Effector memory CD8-positive, alpha-beta T cell (primary cell): ENCODE measurements around the gene ARSJ.

Source experiments
- ATAC-seq: fragments of 150-1000 bp; cut with Tn5 transposase; replicated peaks from 2 replicates; pipeline ENCODE4 v1.10.0; 2021; ENCODE audit warnings: mild to moderate bottlenecking, moderate library complexity
- DNase-seq, 3 experiments: peaks; one replicate each; pipeline ENCODE4 v3.0.0; 2021
- H3K27ac Mint-ChIP-seq, 2 donors: one replicate each; pipeline ENCODE4 v1.8.0; 2022; ENCODE audit warnings: mild to moderate bottlenecking in 2 of 2, mixed read lengths in 2 of 2, moderate library complexity in 2 of 2
- H3K27me3 Mint-ChIP-seq, 2 donors: one replicate each; pipeline ENCODE4 v1.8.0; 2022; ENCODE audit warnings: mixed read lengths in 2 of 2
- H3K36me3 Mint-ChIP-seq: one replicate; pipeline ENCODE4 v1.8.0; 2022; ENCODE audit warnings: mild to moderate bottlenecking, moderate library complexity, mixed read lengths; ENCODE audit not compliant: insufficient read depth
- H3K4me1 Mint-ChIP-seq, 2 donors: one replicate each; pipeline ENCODE4 v1.8.0; 2022; ENCODE audit warnings: low read depth in 2 of 2, mixed read lengths in 2 of 2
- H3K4me3 Mint-ChIP-seq, 2 donors: one replicate each; pipeline ENCODE4 v1.8.0; 2022; ENCODE audit warnings: mild to moderate bottlenecking in 2 of 2, mixed read lengths in 2 of 2, moderate library complexity in 2 of 2
- H3K9me3 Mint-ChIP-seq, 2 donors: one replicate each; pipeline ENCODE4 v1.8.0; 2022; ENCODE audit warnings: mixed read lengths in 2 of 2

ARSJ gene

DNA sequence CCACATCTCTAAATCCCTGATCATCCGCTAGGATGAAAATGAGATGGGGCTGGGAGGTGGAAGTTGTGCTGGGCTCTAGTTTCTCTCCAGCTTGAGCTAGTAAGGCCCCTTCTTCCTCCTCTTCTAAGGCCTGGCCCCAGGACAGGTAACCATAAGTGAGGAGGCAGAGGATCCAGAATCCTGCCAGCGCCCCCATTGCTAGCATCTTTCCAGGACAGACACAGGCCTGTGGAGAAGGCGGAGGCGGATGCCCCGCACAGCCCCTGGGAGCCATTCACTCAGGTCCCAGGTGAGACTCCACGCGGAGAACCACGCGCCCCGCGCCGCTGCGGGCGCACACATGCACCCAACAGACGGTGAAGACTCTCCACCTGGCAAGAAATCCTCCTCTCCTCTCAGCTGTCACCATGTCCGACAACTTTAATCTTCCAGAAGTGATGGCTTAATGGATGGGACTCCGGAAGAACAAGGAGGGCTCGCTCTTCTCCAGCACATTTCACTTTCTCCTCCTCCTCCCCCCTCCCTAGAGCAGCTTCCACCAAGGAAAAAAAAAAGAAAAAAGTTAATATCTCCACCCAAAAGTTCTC lies 793 bp downstream of the ARSJ start:
- no peak for ATAC-seq
- H3K9me3 Mint-ChIP-seq: peaks cover 0 to 1% of the 10 kb centered on the region in 2 donors
- peak overlapping the region; percentile 76 to 85 for H3K4me3 Mint-ChIP-seq
- DNase-seq: no peak
- H3K36me3 Mint-ChIP-seq: no peaks in the 10 kb centered on the region
- H3K27ac Mint-ChIP-seq: peak overlapping the region in 1 of 2 donors; percentile 79
- peaks cover 11 to 12% of the 10 kb centered on the region in 2 donors for H3K4me1 Mint-ChIP-seq
- H3K27me3 Mint-ChIP-seq: peaks cover 53 to 64% of the 10 kb centered on the region in 2 donors

DNA sequence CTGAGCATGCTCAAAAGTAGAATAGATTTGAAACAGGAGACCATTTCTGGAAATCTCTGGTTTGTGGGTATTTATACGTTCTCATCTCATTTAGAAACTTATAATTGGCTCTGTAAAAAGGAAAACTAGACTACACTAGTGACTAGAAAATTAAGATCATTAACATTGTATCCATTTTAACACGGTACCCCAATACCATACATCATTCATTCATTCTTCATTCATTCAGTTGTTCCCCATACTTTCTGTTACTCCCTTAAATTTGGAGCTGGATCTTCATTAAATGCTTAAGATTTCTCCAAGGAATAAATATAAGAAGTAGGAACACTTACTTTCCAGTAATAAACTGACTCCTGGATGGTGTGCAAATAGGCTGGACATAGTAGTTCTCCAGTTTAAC lies 1.3 kb downstream of the ARSJ start:
- DNase-seq (no peak), ATAC-seq (no peak)
- Mint-ChIP-seq H3K27ac (peak overlapping the region in 1 of 2 donors; percentile 79), H3K36me3 (no peaks in the 10 kb centered on the region), H3K27me3 (peaks cover 57 to 64% of the 10 kb centered on the region in 2 donors), H3K4me1 (peaks cover 11 to 12% of the 10 kb centered on the region in 2 donors), H3K9me3 (peaks cover 0 to 1% of the 10 kb centered on the region in 2 donors), H3K4me3 (no peak overlapping the region)

DNA sequence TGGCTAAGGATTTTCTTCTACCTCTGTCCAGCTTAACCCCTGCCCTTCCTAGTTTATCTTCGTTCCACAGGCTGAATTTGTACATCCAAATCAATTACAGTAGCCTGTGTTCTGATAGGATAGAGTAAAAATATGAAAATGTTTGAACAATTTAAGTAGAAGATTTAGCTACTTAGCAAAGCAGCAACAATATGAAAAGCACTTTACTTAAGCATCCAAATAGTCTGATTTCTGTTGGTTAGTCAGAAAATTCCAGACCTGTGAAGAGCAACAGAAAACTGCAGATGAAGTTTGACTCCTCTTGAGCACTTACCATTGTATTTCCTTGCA lies 2.0 kb downstream of the ARSJ start:
- Mint-ChIP-seq H3K4me3 (no peak overlapping the region), H3K9me3 (peaks cover 0 to 1% of the 10 kb centered on the region in 2 donors), H3K36me3 (no peaks in the 10 kb centered on the region), H3K27me3 (peaks cover 52 to 64% of the 10 kb centered on the region in 2 donors), H3K27ac (no peak overlapping the region), H3K4me1 (peaks cover 11 to 12% of the 10 kb centered on the region in 2 donors)
- no peak for ATAC-seq
- no peak for DNase-seq

DNA sequence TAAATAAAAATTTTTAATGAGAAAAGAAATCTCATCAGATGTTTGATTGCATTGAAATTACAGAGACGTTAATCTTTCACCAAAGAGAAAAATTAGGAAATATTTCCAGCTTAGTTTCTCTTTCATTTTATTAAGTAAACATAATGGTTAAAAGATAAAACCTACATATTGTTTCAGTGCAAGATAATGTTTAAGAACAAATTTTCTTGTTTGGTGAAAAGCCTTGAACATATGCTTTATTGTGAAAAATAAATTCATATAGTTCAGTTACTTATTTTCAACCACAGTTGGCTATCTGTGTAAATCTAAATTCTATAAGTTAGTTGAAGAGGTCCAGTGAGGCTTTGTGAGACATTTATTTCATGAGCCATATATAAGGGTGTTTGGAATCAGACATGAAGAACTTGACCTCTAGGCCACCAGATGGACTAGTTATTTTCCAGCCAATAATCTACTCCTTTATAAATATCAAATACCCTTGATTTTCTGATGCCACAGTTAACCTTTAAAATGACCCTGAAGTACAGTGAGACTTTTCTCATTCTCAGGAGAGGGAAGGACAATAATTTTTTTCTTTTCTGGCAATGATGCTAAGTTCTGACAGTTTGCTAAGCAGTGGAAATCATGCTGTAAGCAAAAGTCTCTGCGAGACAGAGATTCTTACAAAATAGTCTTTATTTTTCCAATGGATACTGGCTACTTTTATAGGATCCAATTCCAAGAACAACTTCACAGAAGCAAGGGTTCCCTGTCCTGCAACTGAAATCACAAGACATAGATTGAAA lies 2.5 kb downstream of the ARSJ start:
- Mint-ChIP-seq H3K4me1 (peaks cover 11 to 12% of the 10 kb centered on the region in 2 donors), H3K27me3 (peaks cover 46 to 66% of the 10 kb centered on the region in 2 donors), H3K4me3 (no peak overlapping the region), H3K36me3 (no peaks in the 10 kb centered on the region), H3K27ac (no peak overlapping the region), H3K9me3 (peaks cover 0 to 1% of the 10 kb centered on the region in 2 donors)
- DNase-seq (no peak), ATAC-seq (no peak)

DNA sequence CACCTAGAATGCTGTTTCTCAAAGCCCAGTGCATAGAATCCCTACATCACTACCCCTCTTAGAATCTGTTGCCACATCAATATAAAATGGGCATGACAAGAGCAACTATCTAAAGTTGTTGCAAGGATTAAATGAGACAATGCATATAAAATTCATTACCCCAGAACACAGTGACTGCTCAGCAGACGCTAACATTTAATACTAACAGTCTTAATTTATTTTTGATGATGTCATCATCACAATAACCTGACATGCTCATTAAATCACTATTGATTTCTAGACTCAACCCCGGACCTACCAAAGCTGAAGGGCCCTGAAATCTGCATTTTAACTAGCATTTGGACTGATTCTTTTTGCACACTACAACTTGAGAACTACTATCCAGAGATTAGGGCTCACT lies 3.9 kb downstream of the ARSJ start:
- H3K9me3 Mint-ChIP-seq: peaks cover 0 to 1% of the 10 kb centered on the region in 2 donors
- H3K27ac Mint-ChIP-seq: no peak overlapping the region
- no peak for DNase-seq
- ATAC-seq: no peak
- H3K36me3 Mint-ChIP-seq: no peaks in the 10 kb centered on the region
- no peak overlapping the region for H3K4me3 Mint-ChIP-seq
- H3K27me3 Mint-ChIP-seq: peaks cover 33 to 52% of the 10 kb centered on the region in 2 donors
- peaks cover 11 to 12% of the 10 kb centered on the region in 2 donors for H3K4me1 Mint-ChIP-seq

DNA sequence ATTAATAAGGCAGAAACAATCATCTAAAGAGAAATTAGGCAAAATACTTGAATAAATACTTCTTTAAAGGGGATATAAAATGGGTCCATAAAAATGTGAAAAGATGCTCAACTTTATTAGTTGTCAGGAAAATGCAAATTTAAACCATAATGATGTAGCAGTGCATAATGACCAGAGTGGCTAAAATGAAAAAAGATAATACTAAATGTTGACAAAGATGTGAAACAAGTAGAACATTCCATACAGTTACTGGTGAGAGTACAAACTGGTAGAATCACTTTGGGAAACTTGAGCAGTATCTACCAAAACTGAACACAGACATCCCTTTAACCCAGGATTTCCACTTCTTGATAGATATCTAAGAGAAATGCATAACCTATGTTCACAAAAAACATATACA lies 5.0 kb downstream of the ARSJ start:
- Mint-ChIP-seq H3K36me3 (no peaks in the 10 kb centered on the region), H3K27me3 (peaks cover 22 to 49% of the 10 kb centered on the region in 2 donors), H3K4me3 (no peak overlapping the region), H3K9me3 (peaks cover 0 to 1% of the 10 kb centered on the region in 2 donors), H3K27ac (no peak overlapping the region), H3K4me1 (peaks cover 2 to 3% of the 10 kb centered on the region in 2 donors)
- DNase-seq (no peak), ATAC-seq (no peak)

DNA sequence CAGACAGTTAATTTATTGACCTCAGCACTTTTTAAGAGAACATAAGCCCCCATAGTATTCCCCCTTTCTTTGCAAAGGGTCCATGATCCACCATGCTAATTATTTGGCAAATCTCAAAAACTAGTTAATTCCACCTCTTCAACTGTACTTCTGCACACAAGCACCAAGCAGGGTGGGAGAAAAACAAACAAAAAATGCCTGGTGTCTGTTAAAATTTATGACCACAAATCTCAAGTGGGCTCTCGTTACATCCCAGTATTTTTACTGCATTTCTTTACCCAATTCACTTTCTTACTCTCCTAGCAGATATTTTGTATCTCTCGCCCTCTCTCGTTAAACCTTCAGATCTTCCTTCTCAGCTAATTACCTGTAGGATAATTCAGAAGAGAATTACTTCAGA lies 6.1 kb downstream of the ARSJ start:
- H3K9me3 Mint-ChIP-seq: peaks cover 0 to 1% of the 10 kb centered on the region in 2 donors
- no peak overlapping the region for H3K27ac Mint-ChIP-seq
- no peaks in the 10 kb centered on the region for H3K4me1 Mint-ChIP-seq
- no peak for DNase-seq
- no peak for ATAC-seq
- no peak overlapping the region for H3K4me3 Mint-ChIP-seq
- no peaks in the 10 kb centered on the region for H3K36me3 Mint-ChIP-seq
- H3K27me3 Mint-ChIP-seq: peaks cover 12 to 41% of the 10 kb centered on the region in 2 donors

DNA sequence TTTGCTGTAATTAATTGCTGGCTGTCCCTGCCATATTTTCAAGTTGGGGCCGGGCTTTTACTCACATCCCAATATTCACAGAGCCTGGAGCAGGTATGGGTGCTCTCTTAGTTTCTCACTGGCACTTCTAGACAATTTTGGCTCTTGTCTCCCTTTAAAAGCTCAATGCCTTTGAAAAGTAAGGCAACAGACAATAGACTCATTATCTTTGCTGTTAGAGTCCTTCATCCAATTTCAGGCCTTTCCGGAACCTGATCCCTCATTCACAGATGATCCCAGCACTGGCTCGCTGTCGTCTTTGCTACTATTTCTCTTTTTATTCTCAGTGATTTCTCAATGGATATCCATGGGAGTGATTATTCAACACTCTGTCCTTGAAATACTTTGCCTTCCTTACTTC lies 6.7 kb downstream of the ARSJ start:
- DNase-seq (no peak), ATAC-seq (no peak)
- Mint-ChIP-seq H3K27me3 (peaks cover 12 to 44% of the 10 kb centered on the region in 2 donors), H3K36me3 (no peaks in the 10 kb centered on the region), H3K4me3 (no peak overlapping the region), H3K9me3 (peaks cover 0 to 1% of the 10 kb centered on the region in 2 donors), H3K27ac (no peak overlapping the region), H3K4me1 (no peaks in the 10 kb centered on the region)

DNA sequence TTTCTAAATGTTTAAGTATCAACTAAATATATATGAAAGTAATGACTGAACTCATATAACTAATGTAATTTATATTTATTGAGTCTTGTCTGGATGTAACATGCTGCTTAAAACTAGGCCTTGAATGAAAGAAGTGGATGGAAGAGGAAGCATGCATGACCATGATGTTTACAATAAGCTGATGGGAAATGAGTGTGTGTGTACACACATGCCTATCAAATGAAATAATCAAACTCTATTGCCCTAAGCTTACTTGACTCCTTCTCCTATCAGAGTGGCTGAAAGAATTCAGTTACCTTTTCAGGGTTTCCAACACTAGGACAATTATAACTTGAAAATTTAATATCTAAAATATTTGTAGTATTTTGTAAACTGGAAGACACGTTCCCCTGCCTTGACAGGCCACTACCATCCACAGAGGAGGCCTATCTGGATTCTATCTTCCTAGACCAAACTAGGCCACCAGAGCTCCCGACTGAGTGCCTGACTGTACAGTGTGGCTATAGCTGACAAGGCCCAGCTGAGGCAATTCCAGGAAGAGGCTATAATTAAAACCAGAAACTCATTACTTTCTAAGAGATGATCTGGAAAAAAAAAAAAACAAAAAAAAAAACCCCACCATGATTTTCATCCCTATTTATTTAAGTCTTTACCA lies 7.6 kb downstream of the ARSJ start:
- Mint-ChIP-seq H3K4me3 (no peak overlapping the region), H3K4me1 (no peaks in the 10 kb centered on the region), H3K27ac (no peak overlapping the region), H3K36me3 (no peaks in the 10 kb centered on the region), H3K9me3 (peaks cover 0 to 1% of the 10 kb centered on the region in 2 donors), H3K27me3 (peaks cover 12 to 44% of the 10 kb centered on the region in 2 donors)
- DNase-seq (no peak), ATAC-seq (no peak)

DNA sequence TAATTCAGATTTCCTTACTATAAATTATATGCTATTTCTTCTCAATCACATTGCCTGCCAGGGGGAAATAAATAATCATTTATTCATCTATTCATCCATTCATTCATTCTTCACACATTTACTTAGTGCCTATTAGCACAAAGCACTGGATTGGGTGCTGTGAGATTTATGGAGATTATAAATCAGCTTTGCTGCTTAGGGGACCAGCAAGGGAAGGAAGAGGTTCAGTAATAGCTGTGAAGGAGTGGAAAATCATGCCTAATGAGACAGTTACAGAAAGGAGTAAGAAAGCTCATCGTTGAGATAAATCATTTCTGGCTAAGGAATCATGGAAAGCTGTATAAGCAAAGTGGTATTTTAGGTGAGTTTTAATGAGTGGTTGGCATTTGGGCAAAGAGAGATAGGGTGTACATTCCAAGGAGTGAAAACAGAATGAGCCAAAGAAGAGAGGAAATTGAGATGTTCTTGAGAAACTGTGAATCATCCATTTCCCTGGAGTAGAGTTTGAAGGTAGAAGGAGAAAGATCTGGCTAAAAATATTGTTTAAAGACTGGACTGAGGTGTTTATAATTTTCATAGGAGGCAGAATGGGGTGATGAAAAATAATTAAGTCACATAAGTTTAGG lies 9.6 kb downstream of the ARSJ start:
- no peak for ATAC-seq
- Mint-ChIP-seq H3K36me3 (no peaks in the 10 kb centered on the region), H3K27me3 (peaks cover 12 to 38% of the 10 kb centered on the region in 2 donors), H3K4me1 (no peaks in the 10 kb centered on the region), H3K9me3 (peaks cover 0 to 1% of the 10 kb centered on the region in 2 donors), H3K4me3 (no peak overlapping the region), H3K27ac (no peak overlapping the region)
- DNase-seq: no peak

DNA sequence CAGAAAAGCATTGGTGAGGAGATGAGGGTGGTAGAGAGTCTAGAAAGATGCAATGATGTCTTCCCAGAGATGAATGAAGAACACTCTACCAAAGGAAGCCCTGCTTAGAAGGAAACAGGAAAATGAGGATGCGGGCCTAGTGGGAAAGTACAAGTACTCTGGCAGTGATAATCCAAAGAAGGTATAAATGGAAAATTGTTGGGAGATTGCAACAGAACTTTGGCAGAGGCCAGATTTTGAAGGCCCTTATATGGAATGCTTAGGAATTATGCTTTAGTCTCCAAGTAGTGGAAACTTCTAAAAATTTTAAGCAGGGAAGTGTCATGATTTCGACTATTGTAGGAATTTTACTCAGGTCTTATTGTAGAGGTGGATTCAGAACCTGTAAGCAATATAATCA lies 11.0 kb downstream of the ARSJ start:
- ATAC-seq: no peak
- DNase-seq: no peak
- Mint-ChIP-seq H3K4me3 (no peak overlapping the region), H3K36me3 (no peaks in the 10 kb centered on the region), H3K27me3 (peaks cover 5 to 33% of the 10 kb centered on the region in 2 donors), H3K27ac (no peak overlapping the region), H3K9me3 (no peaks in the 10 kb centered on the region), H3K4me1 (no peaks in the 10 kb centered on the region)

DNA sequence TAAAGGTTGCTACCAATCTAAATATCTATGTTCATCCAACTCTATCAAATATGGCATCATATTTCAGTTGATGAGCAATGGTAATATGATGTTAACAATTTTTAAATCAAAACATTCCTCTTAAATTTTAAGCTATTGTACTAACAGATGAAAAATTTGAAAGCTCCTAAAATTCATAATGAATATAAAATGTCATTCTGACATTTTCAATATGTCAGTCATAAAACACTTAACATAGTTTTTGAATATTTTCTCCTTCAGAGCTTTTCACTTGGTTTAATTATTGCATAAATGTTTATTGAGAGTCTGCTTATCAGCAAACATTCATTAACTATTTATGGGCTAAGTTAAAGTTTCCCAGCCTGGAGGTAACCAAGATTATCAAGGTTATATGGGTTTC lies 11.8 kb downstream of the ARSJ start:
- ATAC-seq (no peak), DNase-seq (no peak)
- no peaks in the 10 kb centered on the region for H3K9me3 Mint-ChIP-seq
- H3K4me3 Mint-ChIP-seq: no peak overlapping the region
- H3K27ac Mint-ChIP-seq: no peak overlapping the region
- peaks cover 8 to 30% of the 10 kb centered on the region in 2 donors for H3K27me3 Mint-ChIP-seq
- H3K4me1 Mint-ChIP-seq: no peaks in the 10 kb centered on the region
- H3K36me3 Mint-ChIP-seq: no peaks in the 10 kb centered on the region

DNA sequence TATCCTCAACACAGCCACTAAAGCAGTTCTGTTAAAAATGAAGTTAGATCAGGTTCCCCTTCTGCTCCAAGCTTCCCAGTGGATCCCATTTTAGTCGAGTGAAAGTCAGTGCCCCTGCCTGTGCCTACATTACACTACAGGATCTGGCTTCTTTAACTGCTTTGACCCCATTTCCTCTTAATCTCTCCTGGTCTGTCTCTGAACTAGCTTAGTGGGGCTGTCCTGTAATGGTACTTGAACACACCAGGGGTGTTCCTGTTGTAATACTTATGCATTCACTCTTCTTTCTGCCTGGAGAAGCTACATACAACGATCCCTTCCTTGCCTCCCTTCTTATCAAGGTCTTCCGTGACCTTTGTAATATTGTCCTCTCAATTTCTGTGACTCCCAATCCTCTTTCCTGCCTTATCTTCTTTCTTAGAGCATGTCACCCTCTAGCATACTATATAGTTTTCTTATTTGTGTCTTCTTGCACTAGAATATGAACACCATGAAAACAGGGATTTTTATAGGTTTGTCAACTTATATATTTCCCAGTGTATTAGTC lies 16.7 kb downstream of the ARSJ start:
- DNase-seq (no peak), ATAC-seq (no peak)
- Mint-ChIP-seq H3K27ac (no peak overlapping the region), H3K4me1 (no peaks in the 10 kb centered on the region), H3K27me3 (peaks cover 11 to 27% of the 10 kb centered on the region in 2 donors), H3K4me3 (no peak overlapping the region), H3K9me3 (no peaks in the 10 kb centered on the region), H3K36me3 (no peaks in the 10 kb centered on the region)
